Measurements from ENCODE around the gene RBP5.

- TF ChIP-seq YY1 (IDR thresholded peaks at IDR 0.05; ENCODE audit: low read depth): no peak
- TF ChIP-seq CREB1 (IDR thresholded peaks at IDR 0.05; ENCODE audit: low read depth): no peak
- no peak for TF ChIP-seq EGR1 (IDR thresholded peaks at IDR 0.05)
- TF ChIP-seq REST (IDR thresholded peaks at IDR 0.05; ENCODE audit: low read depth): no peak
- TF ChIP-seq USF1 (IDR thresholded peaks at IDR 0.05): no peak
- TF ChIP-seq TCF12 (IDR thresholded peaks at IDR 0.05; ENCODE audit: low read depth): no peak
- TF ChIP-seq MAX (IDR thresholded peaks at IDR 0.05): no peak
- TF ChIP-seq TAF1 (IDR thresholded peaks at IDR 0.05; ENCODE audit: low read depth): no peak
- TF ChIP-seq NFIC (IDR thresholded peaks at IDR 0.05): no peak
- no peak for TF ChIP-seq FOXM1 (IDR thresholded peaks at IDR 0.05; ENCODE audit: borderline replicate concordance, low read depth)
- no peak for TF ChIP-seq CEBPB (IDR thresholded peaks at IDR 0.05)
Measured at GRCh38 chr12:7160183-7160582, 31.5 kb upstream of the RBP5 start.

All from Ishikawa (cell line).